ENCODE measurements around the gene ATCAY.

ATCAY gene

GRCh38 chr19:3975637-3976087, 95.2 kb downstream of the ATCAY start:
- no peak for DNase-seq

- DNase-seq: no peak
These were observed 96.2 kb downstream of the ATCAY start for GRCh38 chr19:3976495-3977241.

All from fibroblast of skin of right biceps (primary cell).